ENCODE measurements around the gene LAMC3.
"Not testable (repeated sequence)": the region's sequence is repeated elsewhere in the genome, so short reads cannot be mapped to it uniquely, and the experiment has no call there.

The LAMC3 gene

DNA sequence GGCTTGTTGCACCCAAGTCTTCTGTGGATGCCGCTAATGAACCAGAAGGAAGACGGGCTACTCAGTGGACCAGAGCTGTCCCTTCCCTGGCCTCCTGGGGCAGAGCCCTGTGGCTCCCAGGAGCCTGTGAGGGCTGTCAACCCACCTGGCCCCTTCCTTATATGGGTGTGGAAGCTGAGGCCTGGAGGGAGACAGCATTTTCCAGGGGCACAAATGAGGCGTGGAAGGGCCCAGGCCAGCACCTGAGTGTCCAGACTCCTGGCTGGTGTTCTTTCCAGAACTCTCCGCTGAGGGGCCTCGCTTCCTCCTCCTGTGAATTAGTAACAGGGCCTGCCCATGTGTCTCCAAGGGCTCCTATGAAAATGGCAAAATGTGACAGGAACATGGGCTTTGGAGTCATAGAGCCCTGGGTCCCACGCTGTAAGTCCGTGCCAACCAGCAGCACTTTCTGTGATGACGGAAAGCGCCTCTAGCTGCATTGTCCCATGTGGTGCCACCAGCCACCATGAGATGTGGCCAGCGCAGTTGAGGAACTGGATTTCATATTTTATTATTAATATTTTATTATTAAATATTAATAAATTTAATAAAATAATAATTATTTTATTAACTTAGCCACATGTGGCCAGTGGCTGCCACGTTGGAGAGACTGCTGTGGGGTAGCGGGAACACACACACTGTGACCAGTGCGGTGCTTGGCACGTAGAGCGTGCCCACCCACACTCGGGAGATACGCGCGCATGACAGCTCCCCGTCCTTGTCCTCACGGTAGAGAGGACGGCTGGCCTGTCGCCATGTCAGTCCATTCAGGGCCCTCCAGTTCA is 18.3 kb downstream of the LAMC3 start:
- DNase-seq (ENCODE audit: insufficient read length, low spot score) (no peak), FAIRE-seq (no peak)

DNA sequence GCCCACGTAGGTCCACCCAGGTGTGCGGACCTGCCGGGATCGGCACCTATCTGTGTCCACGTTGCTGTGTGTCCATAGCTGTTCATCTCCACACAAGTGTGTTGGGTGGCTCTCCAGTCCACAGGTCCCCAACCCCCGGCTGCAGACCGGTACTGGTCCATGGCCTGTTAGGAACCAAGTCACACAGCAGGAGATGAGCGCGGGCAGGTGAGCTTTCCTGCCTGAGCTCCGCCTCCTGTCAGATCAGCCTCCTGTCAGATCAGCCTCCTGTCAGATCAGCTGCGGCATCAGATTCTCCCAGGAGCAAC is 18.9 kb downstream of the LAMC3 start:
- DNase-seq (ENCODE audit: insufficient read length, low spot score) (no peak), FAIRE-seq (no peak)

DNA sequence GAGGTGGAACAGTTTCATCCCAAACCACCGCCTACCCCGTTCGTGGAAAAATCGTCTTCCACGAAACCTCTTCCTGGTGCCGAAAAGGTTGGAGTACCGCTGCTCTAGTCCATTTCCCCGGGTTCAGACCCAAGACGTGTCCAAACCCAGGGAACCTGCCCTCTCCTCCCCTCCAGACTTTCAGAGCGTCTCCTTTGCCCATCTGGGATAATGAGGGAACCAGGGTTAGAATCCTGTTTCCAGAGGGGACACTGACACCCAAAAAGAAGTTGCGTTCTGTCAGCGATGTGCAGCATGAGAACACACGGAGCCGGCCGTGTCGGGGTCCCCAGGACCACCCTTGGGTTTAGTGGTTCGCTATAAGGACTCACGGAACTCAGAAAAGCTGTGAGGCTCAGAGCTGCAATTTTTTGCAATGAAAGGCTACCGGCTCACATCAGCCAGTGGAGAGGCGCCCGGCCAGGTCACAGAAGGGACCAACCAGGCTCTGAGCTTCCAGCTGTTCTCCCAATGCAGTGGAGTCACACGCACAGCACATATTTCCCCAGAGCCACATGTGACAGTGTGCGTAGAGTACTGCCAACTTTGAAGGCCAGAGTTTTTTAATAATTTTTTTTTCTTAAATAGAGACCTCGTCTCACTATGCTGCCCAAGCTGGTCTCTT is 19.4 kb downstream of the LAMC3 start:
- DNase-seq (ENCODE audit: insufficient read length, low spot score) = no peak
- no peak for FAIRE-seq

- no peak for DNase-seq (ENCODE audit: insufficient read length, low spot score)
- no peak for FAIRE-seq
Measured at GRCh38 chr9:131028931-131029573, 20.1 kb downstream of the LAMC3 start.

GRCh38 chr9:131029574-131029952 is 20.6 kb downstream of the LAMC3 start:
- FAIRE-seq (no peak), DNase-seq (ENCODE audit: insufficient read length, low spot score) (no peak)

DNA sequence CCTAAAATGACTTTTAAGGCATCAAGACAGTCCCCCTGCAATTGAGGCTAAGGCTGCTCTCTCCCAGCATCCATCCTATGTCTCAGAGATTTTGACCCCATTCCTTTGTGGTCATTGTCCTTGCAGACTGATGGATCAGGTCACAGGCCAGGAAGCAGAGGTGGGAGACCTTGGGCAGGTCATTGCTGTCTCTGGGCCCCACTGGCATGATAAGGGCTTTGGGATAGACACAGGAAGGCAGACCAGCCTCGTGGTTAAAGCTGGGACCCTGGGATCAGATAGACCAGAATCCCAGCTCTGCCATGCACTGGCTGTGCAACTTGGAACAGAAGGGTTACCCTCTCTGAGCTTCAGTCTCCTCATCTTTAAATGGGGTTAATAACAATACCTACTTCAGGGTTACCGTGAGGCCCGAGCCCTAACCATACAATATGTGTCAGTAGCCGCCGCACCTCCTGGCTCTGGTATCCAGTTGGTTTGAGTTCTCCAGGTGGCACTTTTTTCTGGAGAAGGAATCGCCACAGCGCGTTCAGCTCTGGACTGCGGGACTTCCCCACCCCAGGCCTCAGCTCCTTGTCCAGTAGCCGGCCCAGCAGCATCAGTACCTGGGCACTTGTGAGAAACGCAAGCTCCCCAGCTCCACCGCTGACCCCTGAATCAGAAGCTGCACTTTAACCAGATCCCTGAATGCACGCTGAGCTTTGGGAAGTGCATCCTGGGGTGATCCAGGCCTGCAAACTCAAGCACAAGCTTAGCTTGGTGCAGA is 21.4 kb downstream of the LAMC3 start:
- FAIRE-seq (no peak), DNase-seq (ENCODE audit: insufficient read length, low spot score) (no peak)

GRCh38 chr9:131031005-131031641 is 22.1 kb downstream of the LAMC3 start:
- DNase-seq (ENCODE audit: insufficient read length, low spot score) = no peak
- FAIRE-seq = no peak

DNA sequence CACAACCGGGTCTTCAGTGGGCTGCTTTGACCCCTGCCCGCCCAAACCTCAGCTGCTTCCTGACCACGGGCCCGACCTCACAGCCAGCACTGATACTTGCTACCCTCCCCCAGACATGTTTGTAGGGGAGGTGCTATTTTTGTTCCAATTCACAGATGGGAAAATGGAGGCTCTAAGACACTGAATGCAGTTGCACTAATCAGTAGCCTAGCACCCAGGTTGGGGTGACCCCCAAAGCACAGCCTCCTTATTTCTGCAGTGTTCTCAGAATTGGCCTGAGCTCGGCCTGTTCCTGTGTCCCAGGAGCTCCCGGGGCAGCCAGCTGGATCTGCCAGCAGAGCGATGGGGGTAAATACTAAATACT is 22.6 kb downstream of the LAMC3 start:
- DNase-seq (ENCODE audit: insufficient read length, low spot score) = no peak
- no peak for FAIRE-seq

- DNase-seq (ENCODE audit: insufficient read length, low spot score) = no peak
- no peak for FAIRE-seq
Measured at GRCh38 chr9:131032384-131032783, 23.4 kb downstream of the LAMC3 start.

DNA sequence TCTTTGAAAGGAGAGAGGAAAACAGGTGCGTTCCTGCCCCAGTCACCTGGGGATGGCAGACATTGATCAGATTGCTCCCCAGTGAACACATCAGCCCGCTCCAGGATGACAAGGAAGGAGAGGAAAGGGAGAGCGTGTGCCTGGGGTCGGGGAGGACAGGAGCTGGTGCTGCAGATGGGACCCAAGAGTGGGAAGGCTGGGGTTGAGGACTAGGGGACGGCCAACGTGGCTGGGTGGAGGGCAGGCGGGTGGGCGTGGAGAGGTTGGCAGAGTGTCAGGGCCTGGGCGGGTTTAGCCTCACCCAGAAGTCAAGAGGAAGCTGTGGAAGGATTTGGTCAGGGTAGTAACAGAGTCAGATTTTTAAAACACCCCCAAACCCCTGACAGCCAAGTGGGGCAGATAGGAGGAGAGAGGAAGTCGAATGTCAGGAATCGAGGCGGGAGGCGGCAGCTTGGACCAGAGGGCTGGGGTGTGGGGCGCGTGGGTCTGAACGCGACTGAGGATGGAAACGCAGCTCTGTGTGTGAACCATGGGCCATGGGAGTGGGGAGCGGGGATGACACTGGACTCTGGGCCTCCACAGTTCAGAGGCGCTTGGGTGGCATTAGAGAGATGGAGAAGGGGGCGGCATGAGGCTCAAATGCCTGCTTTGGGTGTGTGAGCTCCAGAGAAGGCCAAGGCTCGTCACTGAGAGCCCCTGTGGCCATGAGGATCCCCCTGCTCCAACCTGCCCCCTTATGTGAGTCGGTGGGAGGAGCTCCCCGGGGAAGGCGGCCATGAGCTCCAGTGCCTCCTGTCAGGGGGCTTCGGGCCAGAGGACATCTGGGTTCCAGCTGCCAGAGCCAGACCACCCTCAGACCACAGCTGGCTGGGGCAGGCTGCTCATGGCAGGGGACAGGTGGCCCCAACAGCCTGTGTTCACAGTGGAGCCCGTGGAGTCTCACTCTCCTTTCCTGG is 24.6 kb downstream of the LAMC3 start:
- FAIRE-seq = no peak

DNA sequence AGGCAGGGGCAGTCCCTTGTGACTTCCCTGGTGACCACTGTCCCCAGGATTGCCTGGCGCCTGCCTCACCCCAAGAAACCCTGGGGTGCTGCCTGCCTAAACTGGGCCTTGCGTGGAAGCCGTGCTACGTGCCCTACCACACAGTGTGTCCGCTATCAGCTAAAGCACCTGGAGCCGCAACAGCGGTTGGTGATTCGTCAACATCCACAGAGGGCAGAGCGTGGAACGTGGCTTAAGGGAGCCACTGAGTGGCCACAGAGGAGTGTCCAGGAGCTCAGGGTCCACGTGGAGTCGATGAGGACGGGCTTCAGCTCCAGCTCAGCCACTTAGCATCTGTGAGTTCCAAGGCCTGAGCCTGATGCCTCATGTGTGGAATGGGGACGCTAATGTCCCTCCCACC is 25.3 kb downstream of the LAMC3 start:
- DNase-seq (ENCODE audit: insufficient read length, low spot score) (no peak), FAIRE-seq (no peak)

More for the DNA sequence above, 24.6 kb downstream of the LAMC3 start:
- DNase-seq (ENCODE audit: insufficient read length, low spot score) = no peak

DNA sequence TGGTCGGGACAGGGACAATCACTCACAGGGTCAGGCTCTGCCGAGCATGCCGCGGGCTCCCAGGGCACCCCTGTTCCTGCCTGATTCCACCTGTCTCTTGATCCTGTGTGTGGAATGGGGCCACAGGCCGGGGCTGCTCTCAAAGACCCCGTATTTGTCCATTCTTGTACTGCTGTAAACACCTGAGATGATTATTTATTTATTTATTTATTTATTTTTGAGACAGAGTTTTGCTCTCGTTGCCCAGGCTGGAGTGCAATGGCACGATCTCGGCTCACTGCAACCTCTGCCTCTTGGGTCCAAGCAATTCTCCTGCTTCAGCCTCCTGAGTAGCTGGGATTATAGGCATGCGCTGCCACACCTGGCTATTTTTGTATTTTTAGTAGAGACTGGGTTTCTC is 25.8 kb downstream of the LAMC3 start:
- DNase-seq (ENCODE audit: insufficient read length, low spot score); FAIRE-seq: not testable (repeated sequence)

GRCh38 chr9:131035548-131035947 is 26.6 kb downstream of the LAMC3 start:
- DNase-seq (ENCODE audit: insufficient read length, low spot score) (no peak), FAIRE-seq (no peak)

DNA sequence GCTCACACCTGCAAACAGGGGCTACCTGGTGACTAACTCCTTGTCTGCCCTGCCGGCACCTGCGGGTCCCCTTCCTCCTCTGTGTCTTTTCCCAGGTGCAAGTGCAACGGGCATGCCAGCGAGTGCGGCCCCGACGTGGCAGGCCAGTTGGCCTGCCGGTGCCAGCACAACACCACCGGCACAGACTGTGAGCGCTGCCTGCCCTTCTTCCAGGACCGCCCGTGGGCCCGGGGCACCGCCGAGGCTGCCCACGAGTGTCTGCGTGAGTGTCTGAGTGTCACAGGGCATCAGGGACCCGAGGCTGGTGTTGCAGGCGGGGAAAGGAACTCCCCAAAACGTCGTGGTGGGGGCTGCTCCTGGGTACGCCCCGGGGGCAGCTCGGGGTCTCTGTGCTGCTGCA is 27.1 kb downstream of the LAMC3 start:
- no peak for FAIRE-seq
- DNase-seq (ENCODE audit: insufficient read length, low spot score) = no peak

- FAIRE-seq (no peak), DNase-seq (ENCODE audit: insufficient read length, low spot score) (no peak)
Measured at GRCh38 chr9:131036529-131037334, 27.8 kb downstream of the LAMC3 start.

DNA sequence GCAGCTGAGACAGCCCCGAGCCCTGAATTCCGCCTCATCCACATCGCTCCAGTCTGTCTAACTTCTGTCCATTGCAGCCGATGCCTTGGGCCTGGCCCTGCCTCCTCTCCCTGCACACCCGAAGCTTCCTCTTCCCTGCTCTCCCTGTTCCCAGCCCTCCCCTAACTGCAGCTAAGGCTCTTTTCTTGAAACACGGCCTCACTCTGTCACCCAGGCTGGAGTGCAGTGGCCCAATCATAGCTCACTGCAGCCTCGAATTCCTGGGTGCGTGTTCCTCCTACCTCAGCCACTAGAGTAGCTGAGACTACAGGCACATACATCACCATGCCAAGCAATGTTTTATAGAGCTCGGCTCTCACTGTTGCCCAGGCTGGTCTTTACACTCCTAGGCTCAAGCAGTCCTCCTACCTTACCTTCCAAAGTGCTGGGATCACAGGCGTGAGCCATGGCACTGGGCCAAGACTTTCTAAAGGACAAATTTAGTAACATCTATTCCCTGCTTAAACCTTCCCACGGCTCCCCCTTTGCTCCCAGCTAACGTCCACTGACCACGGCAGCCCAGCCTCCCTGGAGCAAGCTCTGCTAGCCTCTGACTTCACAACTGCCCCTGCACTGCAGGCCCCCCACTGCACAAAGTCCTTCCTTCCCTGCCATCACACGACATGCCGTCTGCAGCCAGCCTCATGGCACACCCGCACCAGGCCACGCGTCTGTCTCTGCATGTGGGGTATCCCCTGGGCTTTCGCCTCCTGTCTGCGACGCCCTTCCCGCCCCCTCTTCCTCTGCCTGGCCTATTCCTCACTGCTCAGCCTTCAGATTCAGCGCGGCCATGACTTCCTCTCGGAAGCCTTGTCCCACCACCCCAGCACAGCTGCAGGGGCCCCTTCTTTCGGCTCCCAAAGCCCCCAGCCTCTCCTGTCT is 28.6 kb downstream of the LAMC3 start:
- DNase-seq (ENCODE audit: insufficient read length, low spot score) (no peak), FAIRE-seq (no peak)

GRCh38 chr9:131038256-131039128 is 29.5 kb downstream of the LAMC3 start:
- DNase-seq (ENCODE audit: insufficient read length, low spot score) (no peak), FAIRE-seq (no peak)

Data from GM19239 (cell line).